ENCODE results near the gene GPR143.

GRCh38 chrX:9677098-9677739 lies 88.4 kb downstream of the GPR143 start:
- no peak for TF ChIP-seq RBBP5 (conservative IDR thresholded peaks at IDR 0.05)
- no peak for TF ChIP-seq CTCF (IDR thresholded peaks at IDR 0.05 in 2 of 3, conservative IDR thresholded peaks at IDR 0.05 in 1 of 3; ENCODE audit: control insufficient read depth in 2 of 3, extremely low read depth in 1 of 3, insufficient read depth in 1 of 3, low read depth in 3 of 3, low read length in 3 of 3)
- peak; percentile 33; the same call in 1 of the 2 replicates for TF ChIP-seq CHD2 (IDR thresholded peaks at IDR 0.05; ENCODE audit: borderline replicate concordance, low read depth, low read length)
- no peak for TF ChIP-seq ZBTB33 (IDR thresholded peaks at IDR 0.05)
- TF ChIP-seq FOS (IDR thresholded peaks at IDR 0.05; ENCODE audit: borderline replicate concordance, extremely low read depth, insufficient read length) = no peak
- TF ChIP-seq FOXK2 (IDR thresholded peaks at IDR 0.05) = no peak
- TF ChIP-seq POLR2AphosphoS5 (IDR thresholded peaks at IDR 0.05; ENCODE audit: low read length) = no peak
- peak in 1 of 2 experiments; percentile 76; a peak in 2 of 4 replicates for TF ChIP-seq CEBPB (IDR thresholded peaks at IDR 0.05; ENCODE audit: borderline replicate concordance in 1 of 2, low read depth in 2 of 2, low read length in 2 of 2)
- no peak; the same call in 1 of the 2 replicates for TF ChIP-seq SMC3 (IDR thresholded peaks at IDR 0.05; ENCODE audit: borderline replicate concordance, low read length)
- peak; percentile 77; the same call in 1 of the 2 replicates for TF ChIP-seq PAX5 (IDR thresholded peaks at IDR 0.05; ENCODE audit: borderline replicate concordance, low read depth, low read length)
- peak; percentile 71; the same call in 1 of the 2 replicates for TF ChIP-seq MXI1 (IDR thresholded peaks at IDR 0.05; ENCODE audit: low read depth, low read length)
- no peak for TF ChIP-seq POLR2AphosphoS2 (IDR thresholded peaks at IDR 0.05; ENCODE audit: low read depth, low read length)
- no peak for TF ChIP-seq HCFC1 (IDR thresholded peaks at IDR 0.05; ENCODE audit: low read length)
- peak; percentile 96 to 98 for TF ChIP-seq EP300 (IDR thresholded peaks at IDR 0.05; ENCODE audit: borderline replicate concordance in 1 of 2, control insufficient read depth in 1 of 2, low read depth in 2 of 2, low read length in 2 of 2)

All from GM12878 (cell line).